CD4-positive, alpha-beta T cell treated with Interferon gamma for 1 hour (primary cell): ENCODE data around the gene KRT17.
"Not testable (repeated sequence)": the region's sequence is repeated elsewhere in the genome, so short reads cannot be mapped to it uniquely, and the experiment has no call there.

Source experiments
- DNase-seq: peaks from one replicate; pipeline ENCODE4 v3.0.0-alpha.2; 2020

The KRT17 gene

DNA sequence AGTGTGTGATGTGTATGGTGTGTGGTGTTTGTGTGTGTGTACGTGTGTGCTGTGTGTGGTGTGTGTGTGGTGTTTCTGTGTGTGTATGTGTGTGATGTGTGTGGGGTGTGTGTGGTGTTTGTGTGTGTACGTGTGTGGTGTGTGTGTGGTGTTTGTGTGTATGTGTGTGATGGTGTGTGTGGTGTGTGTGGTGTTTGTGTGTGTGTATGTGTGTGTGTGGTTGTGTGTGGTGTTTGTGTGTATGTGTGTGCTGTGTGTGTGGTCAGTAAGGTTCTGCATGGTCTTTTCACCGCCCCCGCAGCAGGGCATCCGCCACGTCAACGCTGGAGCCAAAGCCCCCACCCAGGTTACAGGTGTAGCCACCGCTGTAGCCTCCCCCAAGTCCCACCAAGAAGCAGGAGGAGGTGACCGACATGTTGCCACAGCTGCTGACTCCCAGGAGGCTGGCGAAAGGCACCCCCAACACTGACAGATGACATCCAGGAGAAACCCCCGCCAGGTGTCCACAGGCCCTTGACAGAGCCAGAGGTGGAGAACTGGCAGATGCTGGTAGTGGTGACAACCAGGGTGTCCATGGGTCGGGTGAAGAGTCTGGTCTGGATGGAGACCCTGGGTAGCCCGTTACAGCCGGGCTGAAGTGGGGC, 9.3 kb upstream of the KRT17 start:
- DNase-seq = no peak

GRCh38 chr17:41632482-41633105, 8.2 kb upstream of the KRT17 start:
- no peak for DNase-seq

DNA sequence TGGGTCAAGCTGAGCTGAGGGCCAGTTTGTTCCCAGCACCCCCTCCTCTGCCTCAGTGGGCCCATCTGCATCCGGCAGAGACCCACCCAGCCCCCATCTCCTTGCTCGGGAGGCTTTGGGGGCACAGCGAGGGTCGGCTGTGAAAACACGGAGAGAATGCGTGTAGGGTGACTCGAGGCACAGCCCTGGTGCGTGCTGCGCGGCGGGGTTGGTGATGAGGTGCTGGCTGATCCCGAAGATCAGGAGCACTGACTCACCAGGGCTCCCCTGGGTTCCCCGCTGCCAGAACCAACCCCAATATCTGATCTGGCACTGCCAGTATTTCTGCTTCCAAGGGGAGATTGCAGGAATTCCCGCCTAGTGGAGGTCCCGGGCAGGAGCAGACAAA, 7.5 kb upstream of the KRT17 start:
- no peak for DNase-seq

DNA sequence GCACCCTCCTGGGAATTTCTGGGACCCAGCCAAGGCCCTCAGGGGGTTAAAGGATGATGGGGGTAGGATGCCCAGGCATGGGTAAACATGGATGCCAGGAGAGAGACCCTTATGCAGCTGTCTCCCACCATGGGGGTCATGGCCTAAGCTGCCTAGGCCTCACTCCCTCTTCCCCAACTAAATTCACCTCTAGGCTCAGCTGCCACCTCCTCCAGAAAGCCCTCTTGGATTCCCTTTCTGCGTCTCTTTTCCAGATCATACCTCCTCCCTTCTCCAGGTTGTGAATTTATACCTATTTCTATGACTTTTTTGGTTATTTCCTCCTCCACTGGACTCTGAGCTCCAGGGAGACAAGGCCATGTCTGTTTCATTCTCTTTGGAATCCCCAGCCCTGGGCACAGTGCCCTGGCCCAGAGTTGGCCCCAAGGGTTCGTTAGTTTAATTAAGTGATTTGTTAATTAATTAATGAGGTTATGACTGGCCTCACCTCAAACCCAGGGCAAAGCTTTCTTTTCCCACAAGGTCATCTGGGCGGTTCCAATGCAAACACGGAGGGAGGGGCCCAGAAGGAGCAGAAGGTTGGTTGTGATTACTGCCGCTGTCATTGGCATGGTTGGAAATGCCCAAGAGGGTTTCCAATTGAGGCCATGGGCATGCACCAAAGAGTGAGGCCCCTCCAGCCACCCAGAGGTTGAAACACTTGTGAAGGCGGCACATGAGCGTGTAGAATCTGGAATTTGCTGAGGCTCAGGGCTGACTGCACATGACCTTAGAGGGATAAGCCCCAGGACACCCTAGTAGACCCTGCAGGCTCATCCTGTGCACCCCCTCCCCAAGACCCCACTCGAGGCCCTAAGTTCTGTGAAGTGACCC, 6.9 kb upstream of the KRT17 start:
- no peak for DNase-seq

GRCh38 chr17:41629826-41630670, 5.7 kb upstream of the KRT17 start:
- DNase-seq = no peak

- no peak for DNase-seq
Observed at GRCh38 chr17:41629316-41629715, 4.9 kb upstream of the KRT17 start.

DNA sequence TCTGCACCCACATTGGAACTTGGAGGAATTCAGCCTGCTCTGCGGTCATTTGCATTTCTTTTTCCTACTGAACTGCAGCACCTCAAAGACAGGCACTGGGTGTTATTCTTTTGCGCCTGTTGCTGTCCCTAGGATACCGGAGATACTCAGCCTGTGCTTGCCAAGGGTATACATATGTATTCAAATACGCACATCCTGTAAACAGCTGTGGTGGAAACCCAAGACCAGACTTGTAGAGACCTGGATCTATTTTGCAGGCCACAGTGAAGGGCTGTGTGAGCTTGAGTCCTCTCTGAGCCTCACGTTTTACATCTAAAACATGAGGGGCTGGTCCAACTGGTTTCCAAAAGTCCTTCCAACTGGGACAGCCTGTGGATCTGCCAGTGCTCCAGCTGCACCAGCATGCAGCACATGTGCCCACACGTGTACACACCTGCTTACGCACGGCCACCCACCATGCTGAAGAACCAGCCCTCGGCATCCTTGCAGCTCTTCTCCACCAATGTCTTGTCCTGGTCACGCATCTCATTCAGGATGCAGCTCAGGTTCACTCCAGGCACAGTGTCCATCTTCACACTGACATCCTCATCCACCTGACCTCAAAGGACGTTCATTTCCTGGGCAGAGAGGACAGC, 4.4 kb upstream of the KRT17 start:
- not testable (repeated sequence) for DNase-seq

DNA sequence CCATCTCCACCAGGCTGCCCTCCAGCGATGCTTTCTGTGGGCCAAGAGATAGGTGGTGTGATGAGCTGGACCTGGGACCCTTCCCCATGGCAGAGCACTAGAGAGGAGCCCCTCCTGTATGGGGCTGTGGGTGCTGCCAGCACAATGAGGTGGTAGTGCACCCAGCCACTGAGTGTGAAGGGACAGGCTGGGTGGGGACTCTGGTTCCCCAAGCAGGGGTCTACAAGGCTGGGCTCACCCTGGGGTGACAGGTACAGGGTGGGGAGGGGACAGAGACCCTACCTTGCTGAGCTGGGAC, 3.6 kb upstream of the KRT17 start:
- not testable (repeated sequence) for DNase-seq

DNA sequence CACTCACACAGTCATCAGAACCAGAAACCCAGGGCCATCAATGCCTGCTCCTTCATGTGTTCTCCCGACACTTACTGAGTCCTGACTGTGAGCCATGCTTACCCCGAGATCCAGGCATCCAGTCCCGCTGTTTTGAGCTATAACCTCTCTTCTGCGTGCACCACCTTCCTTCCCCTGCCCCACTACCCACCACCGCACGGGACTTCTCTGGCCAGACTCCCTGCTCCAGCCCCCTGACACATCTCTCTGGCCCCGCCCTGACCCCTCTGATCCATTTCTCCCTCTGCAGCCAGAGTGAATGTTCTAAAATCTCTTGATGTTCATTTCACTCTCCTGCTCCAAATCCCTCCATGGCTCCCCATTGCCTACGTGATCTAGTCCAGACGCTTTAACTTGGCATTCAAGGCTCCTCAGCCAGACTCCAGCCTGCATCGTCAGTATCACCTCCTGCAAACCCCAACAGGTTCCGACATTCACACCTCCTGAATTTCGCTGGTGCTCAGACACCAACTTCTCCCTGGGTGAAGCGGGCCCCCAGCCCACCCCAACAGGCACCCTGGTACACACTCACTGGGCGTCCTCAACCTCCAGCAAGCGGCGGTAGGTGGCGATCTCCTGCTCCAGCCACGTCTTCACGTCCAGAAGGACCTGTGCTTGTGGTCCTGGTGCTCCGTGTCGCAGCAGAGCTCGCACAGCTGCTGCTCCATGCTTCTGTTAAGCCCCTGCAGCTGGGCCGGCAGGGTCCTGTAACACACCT, 3.1 kb upstream of the KRT17 start:
- no peak for DNase-seq

DNA sequence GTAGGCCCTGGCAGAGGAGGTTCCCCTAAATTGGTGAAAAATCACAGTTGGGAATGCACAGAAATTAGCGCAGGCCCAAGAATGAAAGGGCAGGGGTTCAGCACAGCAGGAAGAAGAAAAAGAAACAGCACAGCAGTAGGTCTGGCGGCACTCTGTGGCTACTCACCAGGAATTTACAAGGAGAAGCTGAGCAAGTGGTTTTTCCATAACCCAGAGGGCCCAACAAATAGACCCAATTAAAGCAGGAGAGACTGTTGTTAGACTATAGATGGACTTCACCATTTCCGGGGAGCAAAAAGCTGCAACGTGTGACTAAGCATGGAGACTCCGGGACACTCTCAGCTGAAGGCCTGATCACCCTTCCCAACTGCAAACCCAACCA, 2.5 kb upstream of the KRT17 start:
- not testable (repeated sequence) for DNase-seq

- not testable (repeated sequence) for DNase-seq
Observed at GRCh38 chr17:41626028-41626913, 1.9 kb upstream of the KRT17 start.

- no peak for DNase-seq
Observed at GRCh38 chr17:41625602-41626001, 1.2 kb upstream of the KRT17 start.

- not testable (repeated sequence) for DNase-seq
Observed at GRCh38 chr17:41623184-41623861, 1.1 kb downstream of the KRT17 start.

DNA sequence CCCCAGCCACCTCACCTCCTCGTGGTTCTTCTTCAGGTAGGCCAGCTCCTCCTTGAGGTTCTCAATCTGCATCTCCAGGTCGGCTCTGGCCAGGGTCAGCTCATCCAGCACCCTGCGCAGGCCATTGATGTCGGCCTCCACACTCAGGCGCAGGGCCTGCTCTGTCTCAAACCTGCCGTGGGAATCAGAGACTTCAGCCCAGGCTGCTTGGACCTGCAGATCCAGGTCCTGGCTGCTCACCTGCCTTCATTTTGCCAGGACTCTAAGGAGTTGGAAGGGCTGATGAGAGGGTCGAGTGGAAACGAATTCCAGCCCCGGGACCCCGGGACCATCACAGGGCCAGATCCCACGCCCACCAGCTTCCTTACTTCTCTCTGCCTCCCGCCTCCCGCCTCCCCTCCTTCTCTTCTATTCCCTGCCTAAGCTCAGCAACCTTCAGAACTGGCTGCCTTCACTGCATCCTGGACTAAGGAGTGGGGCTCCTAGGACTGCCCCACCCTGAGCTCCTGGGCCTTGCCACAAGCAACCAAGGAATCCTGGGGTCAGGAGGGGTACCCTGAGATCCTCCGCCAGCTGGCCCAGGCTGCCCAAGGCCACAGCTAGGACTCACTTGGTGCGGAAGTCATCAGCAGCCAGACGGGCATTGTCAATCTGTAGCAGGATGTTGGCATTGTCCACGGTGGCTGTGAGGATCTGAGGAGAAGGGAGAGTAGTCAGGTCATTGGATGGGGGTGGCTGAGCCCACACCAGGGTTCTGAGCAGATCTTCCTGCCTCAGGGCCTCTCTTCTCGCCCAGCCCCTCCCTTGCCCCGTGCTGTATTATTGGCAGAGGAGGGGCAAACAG, 1.8 kb downstream of the KRT17 start:
- DNase-seq = not testable (repeated sequence)

DNA sequence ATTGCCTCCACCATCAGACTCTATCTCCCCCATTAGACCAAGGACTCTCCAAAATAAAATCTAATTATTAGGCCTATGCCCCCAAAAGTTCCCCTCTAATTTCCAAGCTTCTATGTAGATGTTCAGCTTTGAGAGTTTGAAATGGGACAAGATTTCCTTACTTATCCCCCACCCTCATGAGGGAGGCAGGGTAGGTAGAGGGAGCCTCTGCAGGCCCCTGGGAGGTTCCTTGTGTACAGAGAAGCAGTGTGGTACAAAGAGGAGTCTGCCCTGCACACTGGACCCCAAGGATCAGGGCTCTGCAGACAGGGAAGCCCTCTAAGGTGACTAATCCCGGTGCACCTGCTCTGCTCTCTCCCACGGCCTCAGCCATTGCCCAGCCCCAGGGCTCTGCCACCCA, 2.5 kb downstream of the KRT17 start:
- no peak for DNase-seq

GRCh38 chr17:41621435-41621817, 2.9 kb downstream of the KRT17 start:
- not testable (repeated sequence) for DNase-seq

DNA sequence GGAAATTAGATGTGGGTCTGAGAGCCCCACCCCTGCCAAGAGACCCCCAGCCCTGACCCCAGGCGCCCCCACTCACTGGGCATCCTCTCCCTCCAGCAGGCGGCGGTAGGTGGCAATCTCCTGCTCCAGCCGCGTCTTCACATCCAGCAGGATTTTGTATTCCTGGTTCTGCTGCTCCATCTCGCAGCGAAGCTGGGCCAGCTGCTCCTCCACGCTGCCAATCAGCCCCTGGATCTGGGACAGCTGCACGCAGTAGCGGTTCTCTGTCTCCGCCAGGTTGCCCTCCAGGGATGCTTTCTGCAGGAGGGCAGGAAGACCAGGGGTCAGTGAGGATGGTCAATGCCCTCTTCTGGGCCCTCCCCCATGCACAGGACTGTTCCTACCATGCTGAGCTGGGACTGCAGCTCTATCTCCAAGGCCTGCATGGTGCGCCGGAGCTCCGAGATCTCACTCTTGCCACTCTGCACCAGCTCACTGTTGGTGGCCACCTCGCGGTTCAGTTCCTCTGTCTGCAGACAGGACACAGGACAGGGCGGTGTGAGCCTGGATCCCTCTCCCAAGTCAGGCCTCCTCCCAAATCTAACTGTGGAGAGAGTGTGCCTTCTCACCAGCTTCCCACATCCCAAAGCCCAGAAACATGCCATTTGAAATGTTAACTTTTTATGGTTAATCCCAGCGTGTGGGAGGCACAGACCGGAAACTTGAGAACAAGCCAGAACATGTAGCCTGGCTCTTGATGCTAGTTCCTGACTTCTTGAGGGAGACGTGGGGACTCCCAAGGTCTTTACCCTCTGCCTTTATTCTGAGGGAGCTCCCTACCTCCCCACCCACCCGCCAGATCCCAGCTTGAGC, 3.6 kb downstream of the KRT17 start:
- no peak for DNase-seq

DNA sequence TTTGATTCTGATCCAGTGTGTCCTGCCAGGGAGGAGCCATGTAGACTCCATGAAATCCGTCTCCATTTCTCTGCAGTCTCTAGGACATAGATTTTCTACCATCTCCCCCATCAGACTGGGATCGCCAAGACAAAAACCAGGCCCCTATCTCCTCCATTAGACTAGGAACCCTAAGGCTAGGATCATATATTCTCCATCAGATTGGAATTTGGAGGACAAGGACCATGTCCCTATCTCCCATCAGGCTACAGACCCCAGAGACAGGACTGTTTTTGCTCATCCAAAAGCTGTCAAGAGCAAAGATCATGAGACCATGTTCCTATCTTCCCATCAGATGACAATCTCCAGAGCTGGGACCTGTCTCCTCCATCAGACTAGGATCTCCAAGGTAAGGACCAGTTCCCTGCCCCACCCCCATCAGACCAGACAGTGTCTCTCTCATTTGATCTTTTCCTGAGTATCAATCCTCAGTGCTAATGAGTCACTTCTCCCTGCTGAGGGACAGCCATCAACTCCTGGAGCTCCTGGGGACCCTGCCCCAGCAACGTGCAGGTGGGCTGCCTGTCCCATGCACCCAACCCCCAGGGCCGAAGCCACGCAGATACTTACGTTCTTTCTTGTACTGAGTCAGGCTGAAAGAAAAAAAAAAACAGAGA, 4.3 kb downstream of the KRT17 start:
- DNase-seq = not testable (repeated sequence)
